Mucosa of descending colon (tissue), 3 donors: ENCODE measurements around the gene SEPTIN14. TPM values are rescaled to one million over a fixed set of nuclear protein-coding genes. Genes with fewer than 3 reads are reported as not detected.
"Not testable (repeated sequence)": the region's sequence is repeated elsewhere in the genome, so short reads cannot be mapped to it uniquely, and the experiment has no call there.

ENCODE experiments used
- ATAC-seq: fragments of 200-7000 bp; cut with Tn5 transposase; one replicate; pipeline ENCODE4 v1.9.1; 2020; ENCODE audit warnings: mild to moderate bottlenecking, moderate library complexity
- DNase-seq, 3 donors: peaks; one replicate each; pipeline ENCODE4 v3.0.0-alpha.2; 2020
- H3K36me3 ChIP-seq: fragments of 200-600 bp; one replicate; pipeline ENCODE4 v1.8.0; 2021; ENCODE audit warnings: low read depth, mild to moderate bottlenecking
- H3K4me1 ChIP-seq: fragments of 200-600 bp; one replicate; pipeline ENCODE4 v1.8.0; 2021; ENCODE audit warnings: low read depth, mild to moderate bottlenecking
- H3K4me3 ChIP-seq: fragments of 200-600 bp; one replicate; pipeline ENCODE4 v1.8.0; 2021; ENCODE audit warnings: mild to moderate bottlenecking
- H3K9me3 ChIP-seq: fragments of 200-600 bp; one replicate; pipeline ENCODE4 v1.8.0; 2021; ENCODE audit warnings: mild to moderate bottlenecking
- intact Hi-C, 2 donors: fragments of 100-400 bp; cut with DNase I in 1 of 2; cut with micrococcal nuclease in 1 of 2; formaldehyde crosslinking; loops; one replicate each; pipeline versions ENCODE4 v1.11.0 to v1.11.1; 2022; cut with DNase I, micrococcal nuclease
- total RNA-seq, 3 donors: library from RNA; stranded (reverse); fragmentation: NEBNext Ultra II Directional in 2 of 3; extraction: Animal tissue kit (Norgen Biotek cat#: 25700) in 2 of 3; gene quantifications; one replicate each; pipeline versions ENCODE4 v1.2.1 to v1.2.4, GENCODE V29; 2021 to 2023
- TF ChIP-seq, protein P1 (sequence below): fragments of 200-600 bp; IDR thresholded peaks from one replicate; pipeline ENCODE4 v1.8.0; 2022; ENCODE audit warnings: antibody characterized with exemption, mild to moderate bottlenecking
- donor health status: DM: no; HTN: no; CAD: no; lungs with moderate emphysema.
- donor health status: DM: no; HTN: no; CAD: no.
- donor health status: DM: no; HTN: yes; CAD: no.

The SEPTIN14 gene
- total RNA-seq, 3 donors from 2014 or later, result not detected

- Histone ChIP-seq H3K9me3 (no peaks in the 10 kb centered on the region), H3K4me1 (no peaks in the 10 kb centered on the region), H3K4me3 (no peak overlapping the region), H3K36me3 (no peaks in the 10 kb centered on the region)
- DNase-seq (no peak), ATAC-seq (no peak)
- TF ChIP-seq, protein P1, sequence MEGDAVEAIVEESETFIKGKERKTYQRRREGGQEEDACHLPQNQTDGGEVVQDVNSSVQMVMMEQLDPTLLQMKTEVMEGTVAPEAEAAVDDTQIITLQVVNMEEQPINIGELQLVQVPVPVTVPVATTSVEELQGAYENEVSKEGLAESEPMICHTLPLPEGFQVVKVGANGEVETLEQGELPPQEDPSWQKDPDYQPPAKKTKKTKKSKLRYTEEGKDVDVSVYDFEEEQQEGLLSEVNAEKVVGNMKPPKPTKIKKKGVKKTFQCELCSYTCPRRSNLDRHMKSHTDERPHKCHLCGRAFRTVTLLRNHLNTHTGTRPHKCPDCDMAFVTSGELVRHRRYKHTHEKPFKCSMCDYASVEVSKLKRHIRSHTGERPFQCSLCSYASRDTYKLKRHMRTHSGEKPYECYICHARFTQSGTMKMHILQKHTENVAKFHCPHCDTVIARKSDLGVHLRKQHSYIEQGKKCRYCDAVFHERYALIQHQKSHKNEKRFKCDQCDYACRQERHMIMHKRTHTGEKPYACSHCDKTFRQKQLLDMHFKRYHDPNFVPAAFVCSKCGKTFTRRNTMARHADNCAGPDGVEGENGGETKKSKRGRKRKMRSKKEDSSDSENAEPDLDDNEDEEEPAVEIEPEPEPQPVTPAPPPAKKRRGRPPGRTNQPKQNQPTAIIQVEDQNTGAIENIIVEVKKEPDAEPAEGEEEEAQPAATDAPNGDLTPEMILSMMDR, result no peak
- intact Hi-C loops, result no loop called here
These were observed 87.5 kb downstream of the SEPTIN14 start for GRCh38 chr7:55775051-55775420.

DNA sequence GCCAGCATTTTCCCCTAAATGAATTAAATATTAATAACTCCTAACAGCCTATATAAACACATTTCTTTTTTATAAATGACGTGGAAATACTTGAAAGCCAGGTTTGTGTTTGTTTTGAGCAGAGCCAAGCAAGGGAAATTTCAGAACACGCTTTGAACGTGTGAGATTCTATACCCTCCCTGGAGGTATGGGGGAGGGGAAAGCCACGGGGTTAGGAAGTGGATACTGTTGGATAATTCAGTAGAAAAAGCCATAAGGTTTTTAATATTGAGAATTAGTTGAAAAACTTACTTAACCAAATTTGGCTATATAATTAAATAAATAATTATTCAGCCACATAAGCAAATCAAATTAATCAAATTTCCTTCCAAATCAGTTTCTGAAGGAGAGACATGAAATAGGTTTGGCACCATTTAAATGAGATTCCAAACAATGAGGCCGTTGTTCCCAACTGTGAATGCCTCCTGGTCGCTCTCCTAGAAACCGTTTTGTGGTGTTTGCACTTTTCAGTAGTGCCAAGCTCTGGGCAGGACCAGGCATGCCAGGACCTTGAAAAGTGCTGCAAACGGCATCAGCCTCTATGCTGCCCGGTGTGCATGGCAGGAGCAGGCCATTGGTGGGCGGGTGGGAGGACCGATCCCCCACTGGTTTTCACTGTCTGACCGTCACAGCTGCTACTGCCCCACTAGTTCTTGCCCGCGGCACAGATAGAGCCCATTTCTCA is 88.1 kb downstream of the SEPTIN14 start:
- Histone ChIP-seq H3K9me3 (no peaks in the 10 kb centered on the region), H3K36me3 (no peaks in the 10 kb centered on the region), H3K4me1 (no peaks in the 10 kb centered on the region), H3K4me3 (no peak overlapping the region)
- intact Hi-C loops, result no loop called here
- DNase-seq, result no peak
- peak; percentile 38 for ATAC-seq
- TF ChIP-seq, protein P1, result no peak

DNA sequence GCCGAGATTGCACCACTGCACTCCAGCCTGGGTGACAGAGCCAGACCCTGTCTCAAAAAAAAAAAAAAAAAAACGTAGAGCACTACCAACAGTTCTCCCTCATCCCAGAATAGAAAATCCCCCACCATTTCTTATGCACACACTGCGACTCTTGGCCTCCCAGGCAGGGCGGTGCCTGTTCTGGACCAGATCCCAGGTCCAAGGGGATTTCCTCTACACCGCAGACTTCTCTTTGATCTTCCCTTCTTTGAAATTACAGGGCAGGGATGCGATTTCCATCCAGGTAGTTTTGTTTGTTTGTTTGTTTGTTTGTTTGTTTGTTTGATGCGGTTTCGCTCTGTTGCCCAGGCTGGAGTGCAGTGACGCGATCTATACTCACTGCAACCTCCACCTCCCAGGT is 91.8 kb downstream of the SEPTIN14 start:
- DNase-seq (no peak), ATAC-seq (no peak)
- TF ChIP-seq, protein P1, result no peak
- no peaks in the 10 kb centered on the region for H3K4me1 ChIP-seq
- H3K4me3 ChIP-seq, result no peak overlapping the region
- no peaks in the 10 kb centered on the region for H3K36me3 ChIP-seq
- no peaks in the 10 kb centered on the region for H3K9me3 ChIP-seq
- intact Hi-C loops, result no loop called here

GRCh38 chr7:55753274-55753862 is 109.2 kb downstream of the SEPTIN14 start:
- H3K36me3 ChIP-seq, H3K4me1 ChIP-seq, DNase-seq, intact Hi-C loops, ATAC-seq, H3K9me3 ChIP-seq, H3K4me3 ChIP-seq: not testable (repeated sequence)

- H3K36me3 ChIP-seq, intact Hi-C loops, ATAC-seq, DNase-seq, H3K9me3 ChIP-seq, H3K4me1 ChIP-seq, H3K4me3 ChIP-seq: not testable (repeated sequence)
These were observed 117.8 kb downstream of the SEPTIN14 start for GRCh38 chr7:55744706-55745105.

Other genes with a start within 250 kb of the SEPTIN14 start
- gene ZNF713, start 24.7 kb upstream of the SEPTIN14 start, total RNA-seq, result 1 to 10 TPM; 2.0 to 4.3 (median 2.1) TPM
- 10 to 100 TPM; 11.5 to 14.3 (median 11.5) TPM for gene MRPS17, start 89.1 kb upstream of the SEPTIN14 start, total RNA-seq
- gene NIPSNAP2, start 101.8 kb upstream of the SEPTIN14 start, total RNA-seq, result 100 to 1,000 TPM in 1 of 3 donors, 10 to 100 TPM in 2; 59.4 to 101 (median 60.8) TPM
- 10 to 100 TPM in 2 of 3 donors, 1 to 10 TPM in 1; 8.0 to 12.0 (median 11.4) TPM for gene PSPH, start 188.7 kb upstream of the SEPTIN14 start, total RNA-seq
- 10 to 100 TPM; 62.7 to 92.1 (median 83.4) TPM for gene CCT6A, start 189.0 kb upstream of the SEPTIN14 start, total RNA-seq
- gene SUMF2, start 201.5 kb upstream of the SEPTIN14 start, total RNA-seq, result 100 to 1,000 TPM in 2 of 3 donors, 10 to 100 TPM in 1; 91.6 to 122 (median 101) TPM
- 10 to 100 TPM in 1 of 3 donors, 1 to 10 TPM in 1, under 1 TPM in 1; 0.58 to 11.6 (median 2.0) TPM for gene PHKG1, start 230.2 kb upstream of the SEPTIN14 start, total RNA-seq
- 100 to 1,000 TPM; 233 to 287 (median 282) TPM for gene CHCHD2, start 243.7 kb upstream of the SEPTIN14 start, total RNA-seq